Measurements from ENCODE around the gene ADAM8.

- no peak for TF ChIP-seq POLR2A (IDR thresholded peaks at IDR 0.05; ENCODE audit: low read depth, low read length)
- no peak for TF ChIP-seq CTCF (conservative IDR thresholded peaks at IDR 0.05; ENCODE audit: low read depth, low read length)
- no peak for TF ChIP-seq MAFK (IDR thresholded peaks at IDR 0.05; ENCODE audit: low read depth, low read length)
- TF ChIP-seq RFX5 (IDR thresholded peaks at IDR 0.05; ENCODE audit: low read depth, low read length), result no peak
- no peak for TF ChIP-seq FOS (IDR thresholded peaks at IDR 0.05; ENCODE audit: low read depth, low read length)
- no peak for TF ChIP-seq MAZ (IDR thresholded peaks at IDR 0.05; ENCODE audit: borderline replicate concordance, low read depth, low read length)
- no peak for TF ChIP-seq RAD21 (IDR thresholded peaks at IDR 0.05; ENCODE audit: low read length)
- no peak for TF ChIP-seq NFE2L2 (IDR thresholded peaks at IDR 0.05; ENCODE audit: low read depth, low read length)
- TF ChIP-seq CEBPB (IDR thresholded peaks at IDR 0.05; ENCODE audit: low read depth, low read length), result no peak
These were observed 12.2 kb downstream of the ADAM8 start for GRCh38 chr10:133264461-133264860.
